Measurements from ENCODE around the gene NENF.

NENF gene

GRCh38 chr1:212396638-212397037, 36.1 kb upstream of the NENF start:
- no peak for ATAC-seq
- TF ChIP-seq RARB (CRISPR knock-in tag; IDR thresholded peaks at IDR 0.05): no peak
- TF ChIP-seq, protein P1, sequence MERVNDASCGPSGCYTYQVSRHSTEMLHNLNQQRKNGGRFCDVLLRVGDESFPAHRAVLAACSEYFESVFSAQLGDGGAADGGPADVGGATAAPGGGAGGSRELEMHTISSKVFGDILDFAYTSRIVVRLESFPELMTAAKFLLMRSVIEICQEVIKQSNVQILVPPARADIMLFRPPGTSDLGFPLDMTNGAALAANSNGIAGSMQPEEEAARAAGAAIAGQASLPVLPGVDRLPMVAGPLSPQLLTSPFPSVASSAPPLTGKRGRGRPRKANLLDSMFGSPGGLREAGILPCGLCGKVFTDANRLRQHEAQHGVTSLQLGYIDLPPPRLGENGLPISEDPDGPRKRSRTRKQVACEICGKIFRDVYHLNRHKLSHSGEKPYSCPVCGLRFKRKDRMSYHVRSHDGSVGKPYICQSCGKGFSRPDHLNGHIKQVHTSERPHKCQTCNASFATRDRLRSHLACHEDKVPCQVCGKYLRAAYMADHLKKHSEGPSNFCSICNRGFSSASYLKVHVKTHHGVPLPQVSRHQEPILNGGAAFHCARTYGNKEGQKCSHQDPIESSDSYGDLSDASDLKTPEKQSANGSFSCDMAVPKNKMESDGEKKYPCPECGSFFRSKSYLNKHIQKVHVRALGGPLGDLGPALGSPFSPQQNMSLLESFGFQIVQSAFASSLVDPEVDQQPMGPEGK (CRISPR knock-in tag; IDR thresholded peaks at IDR 0.05; ENCODE audit: borderline replicate concordance): no peak
- no peak for TF ChIP-seq GLIS3 (CRISPR knock-in tag; IDR thresholded peaks at IDR 0.05)
- TF ChIP-seq ZNF70 (CRISPR knock-in tag; IDR thresholded peaks at IDR 0.05): no peak
- no peak for TF ChIP-seq CSDC2 (CRISPR knock-in tag; IDR thresholded peaks at IDR 0.05)
- TF ChIP-seq ZC3H10 (CRISPR knock-in tag; IDR thresholded peaks at IDR 0.05): no peak
- TF ChIP-seq ZNF565 (CRISPR knock-in tag; conservative IDR thresholded peaks at IDR 0.05; ENCODE audit: low read depth): no peak
- no peak for TF ChIP-seq TCF4 (CRISPR knock-in tag; IDR thresholded peaks at IDR 0.05; ENCODE audit: borderline replicate concordance)
- TF ChIP-seq ZFP3 (CRISPR knock-in tag; IDR thresholded peaks at IDR 0.05): no peak
- no peak for TF ChIP-seq POU6F1 (CRISPR knock-in tag; IDR thresholded peaks at IDR 0.05; ENCODE audit: borderline replicate concordance, low read depth)
- no peak for TF ChIP-seq TSHZ2 (CRISPR knock-in tag; IDR thresholded peaks at IDR 0.05)
- no peak for TF ChIP-seq ZNF8 (CRISPR knock-in tag; IDR thresholded peaks at IDR 0.05)
- TF ChIP-seq ISL1 (CRISPR knock-in tag; IDR thresholded peaks at IDR 0.05): no peak
- TF ChIP-seq BACH2 (CRISPR knock-in tag; IDR thresholded peaks at IDR 0.05; ENCODE audit: borderline replicate concordance): no peak
- no peak for TF ChIP-seq OSR1 (CRISPR knock-in tag; IDR thresholded peaks at IDR 0.05)
- TF ChIP-seq SNAI2 (CRISPR knock-in tag; IDR thresholded peaks at IDR 0.05): no peak

DNA sequence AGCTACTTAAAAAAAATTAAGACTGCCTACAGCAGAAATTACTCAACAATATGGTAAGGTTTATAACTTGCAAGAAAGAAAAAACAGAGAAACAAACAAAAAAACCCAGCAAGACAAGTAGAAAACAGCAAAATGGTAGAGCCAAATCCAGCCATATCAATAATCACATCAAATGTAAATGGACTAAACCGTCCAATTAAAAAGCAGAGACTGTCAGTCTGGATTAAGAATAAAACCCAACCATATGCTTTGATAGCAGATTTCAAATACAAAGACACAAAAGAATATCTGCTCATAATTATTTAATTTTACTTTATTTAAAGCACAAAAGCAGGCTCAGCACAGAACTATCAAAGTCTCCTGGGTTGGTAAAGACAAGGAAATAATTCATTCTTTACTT, 35.5 kb upstream of the NENF start:
- TF ChIP-seq ZFP3 (CRISPR knock-in tag; IDR thresholded peaks at IDR 0.05) (no peak), CREB5 (CRISPR knock-in tag; IDR thresholded peaks at IDR 0.05; ENCODE audit: low read depth) (no peak), GLIS3 (CRISPR knock-in tag; IDR thresholded peaks at IDR 0.05) (no peak), ISL1 (CRISPR knock-in tag; IDR thresholded peaks at IDR 0.05) (no peak), ARNTL (CRISPR knock-in tag; IDR thresholded peaks at IDR 0.05; ENCODE audit: borderline replicate concordance, low read depth) (no peak), ESRRG (CRISPR knock-in tag; IDR thresholded peaks at IDR 0.05) (no peak), CSDC2 (CRISPR knock-in tag; IDR thresholded peaks at IDR 0.05) (no peak), RARB (CRISPR knock-in tag; IDR thresholded peaks at IDR 0.05) (no peak), BACH2 (CRISPR knock-in tag; IDR thresholded peaks at IDR 0.05; ENCODE audit: borderline replicate concordance) (no peak), SNAI2 (CRISPR knock-in tag; IDR thresholded peaks at IDR 0.05) (no peak), TOX (CRISPR knock-in tag; IDR thresholded peaks at IDR 0.05; ENCODE audit: borderline replicate concordance) (no peak), POU6F1 (CRISPR knock-in tag; IDR thresholded peaks at IDR 0.05; ENCODE audit: borderline replicate concordance, low read depth) (no peak), ZNF70 (CRISPR knock-in tag; IDR thresholded peaks at IDR 0.05) (no peak), ZFP30 (CRISPR knock-in tag; IDR thresholded peaks at IDR 0.05) (no peak), ZNF565 (CRISPR knock-in tag; conservative IDR thresholded peaks at IDR 0.05; ENCODE audit: low read depth) (no peak)
- TF ChIP-seq, protein P2, sequence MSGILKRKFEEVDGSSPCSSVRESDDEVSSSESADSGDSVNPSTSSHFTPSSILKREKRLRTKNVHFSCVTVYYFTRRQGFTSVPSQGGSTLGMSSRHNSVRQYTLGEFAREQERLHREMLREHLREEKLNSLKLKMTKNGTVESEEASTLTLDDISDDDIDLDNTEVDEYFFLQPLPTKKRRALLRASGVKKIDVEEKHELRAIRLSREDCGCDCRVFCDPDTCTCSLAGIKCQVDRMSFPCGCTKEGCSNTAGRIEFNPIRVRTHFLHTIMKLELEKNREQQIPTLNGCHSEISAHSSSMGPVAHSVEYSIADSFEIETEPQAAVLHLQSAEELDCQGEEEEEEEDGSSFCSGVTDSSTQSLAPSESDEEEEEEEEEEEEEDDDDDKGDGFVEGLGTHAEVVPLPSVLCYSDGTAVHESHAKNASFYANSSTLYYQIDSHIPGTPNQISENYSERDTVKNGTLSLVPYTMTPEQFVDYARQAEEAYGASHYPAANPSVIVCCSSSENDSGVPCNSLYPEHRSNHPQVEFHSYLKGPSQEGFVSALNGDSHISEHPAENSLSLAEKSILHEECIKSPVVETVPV (CRISPR knock-in tag; IDR thresholded peaks at IDR 0.05): no peak
- TF ChIP-seq, protein P1 (CRISPR knock-in tag; IDR thresholded peaks at IDR 0.05; ENCODE audit: borderline replicate concordance): no peak
- ATAC-seq: no peak
